Globus pallidus (tissue), 1 donor: Measurements from ENCODE around the gene PLBD2.
A peak's percentile ranks its signal among the peaks of the same experiment; 100 is the strongest.

Experiments
- DNase-seq: peaks from one replicate; pipeline ENCODE4 v3.0.0-alpha.2; 2015; ENCODE audit warnings: low spot score

Gene PLBD2

GRCh38 chr12:113416091-113416754, 57.8 kb downstream of the PLBD2 start:
- DNase-seq = no peak

DNA sequence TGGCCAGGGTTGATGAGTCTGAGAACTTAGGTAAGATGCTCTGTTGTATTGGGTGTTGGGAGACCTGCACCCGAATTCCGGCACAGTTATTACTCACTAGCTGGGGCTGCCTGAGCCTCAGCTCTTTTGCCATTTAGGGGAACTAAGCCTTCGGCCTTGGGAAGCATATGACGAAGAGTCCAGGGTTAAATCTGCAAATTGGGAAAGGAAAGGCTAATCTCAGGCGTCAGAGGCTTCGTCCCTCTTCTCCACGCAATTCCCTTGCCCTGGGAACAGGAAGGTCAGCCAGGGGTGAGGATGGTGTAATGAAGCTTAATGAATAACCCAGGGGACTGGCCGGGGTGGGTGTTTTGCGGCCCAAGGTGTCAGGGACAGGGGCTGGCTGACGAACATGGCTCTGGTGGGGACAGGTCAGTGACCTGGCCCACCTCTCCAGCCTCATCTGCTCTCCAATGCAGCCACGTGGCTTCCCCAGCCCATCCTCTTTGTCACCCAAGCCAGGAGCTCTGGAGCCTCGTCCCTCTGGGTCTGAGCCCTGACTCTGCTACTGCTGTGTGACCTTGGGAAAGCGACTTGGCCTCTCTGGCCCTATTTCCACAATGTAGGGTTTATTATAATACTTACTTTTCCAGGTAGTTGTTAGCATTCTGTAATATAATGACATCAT, 60.0 kb downstream of the PLBD2 start:
- no peak for DNase-seq

DNA sequence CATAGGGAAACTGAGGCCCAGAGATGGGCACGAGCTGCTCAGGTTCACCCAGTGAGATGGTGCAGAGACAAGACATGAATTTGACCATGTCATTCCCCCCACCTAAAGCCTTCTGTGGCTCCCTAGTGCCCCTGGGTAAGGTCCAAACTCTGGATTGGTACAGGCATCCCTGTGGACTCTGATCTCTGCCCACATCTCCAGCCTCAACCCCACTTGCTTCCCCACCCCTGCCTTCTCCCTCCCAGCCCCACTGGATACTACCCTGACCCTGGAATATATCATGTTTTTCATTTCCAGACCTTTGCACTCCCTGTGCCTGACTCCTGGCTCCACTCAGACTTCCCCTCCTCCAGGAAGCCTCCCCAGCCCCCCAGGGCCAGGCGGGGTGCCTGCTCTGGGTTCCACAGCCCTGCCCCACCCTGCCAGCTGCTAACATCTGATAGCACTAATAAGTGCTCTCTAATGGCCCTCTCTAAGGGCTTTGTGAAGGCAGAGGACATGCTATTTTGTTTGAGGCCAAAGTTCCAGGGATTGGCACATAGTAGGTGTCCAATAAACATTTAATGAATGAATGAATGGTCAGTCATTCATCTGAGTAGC, 62.7 kb downstream of the PLBD2 start:
- no peak for DNase-seq

GRCh38 chr12:113422030-113422885, 63.9 kb downstream of the PLBD2 start, which contains the start of gene SDSL:
TSS of gene SDSL (plus strand) at chr12:113422380. CDS start at chr12:113427983, 5,603 bp downstream.
- DNase-seq = peak; percentile 60

- DNase-seq = no peak
Measured at GRCh38 chr12:113422886-113423669, 64.7 kb downstream of the PLBD2 start.

- DNase-seq = no peak
Measured at GRCh38 chr12:113424456-113424855, 66.1 kb downstream of the PLBD2 start.

DNA sequence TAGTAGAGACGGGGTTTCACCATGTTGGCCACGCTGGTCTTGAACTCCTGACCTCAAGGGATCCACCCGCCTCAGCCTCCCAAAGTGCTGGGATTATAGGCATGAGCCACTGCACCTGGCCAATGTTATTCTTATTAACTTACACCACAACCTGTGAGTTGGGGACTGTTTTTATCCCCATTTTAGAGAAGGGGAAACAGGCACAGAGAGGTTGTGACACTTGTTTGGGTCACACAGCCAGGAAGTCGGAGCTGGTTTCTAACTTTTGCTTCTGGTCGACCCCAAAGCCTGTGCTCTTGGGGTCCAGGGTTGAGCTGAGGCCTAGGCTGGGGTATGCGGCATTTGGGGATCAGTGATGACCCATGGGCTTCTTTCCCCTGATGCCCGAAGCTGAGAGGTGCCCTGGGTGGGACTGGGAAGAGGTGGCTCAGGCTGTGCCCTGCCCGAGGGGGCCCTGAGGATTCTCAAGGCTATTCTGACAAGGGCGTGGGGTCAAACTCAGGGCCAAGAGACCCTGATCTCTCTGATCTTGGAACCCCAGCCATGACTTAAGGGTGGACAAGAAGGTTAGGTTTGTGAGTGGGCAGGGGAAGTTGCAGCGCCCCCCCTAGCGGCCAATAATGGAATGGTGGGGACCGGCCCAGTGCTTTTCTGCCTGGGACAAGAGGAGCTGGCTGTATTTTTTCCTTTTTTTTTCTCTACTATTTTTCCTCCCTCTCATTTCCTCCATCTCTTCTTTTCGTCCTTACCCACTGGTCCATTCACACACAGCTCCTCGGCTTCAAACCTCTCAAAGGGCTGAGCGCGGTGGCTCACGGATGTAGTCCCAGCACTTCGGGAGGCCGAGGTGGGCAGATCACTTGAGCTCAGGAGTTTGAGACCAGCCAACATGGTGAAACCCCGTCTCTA, 66.8 kb downstream of the PLBD2 start:
- DNase-seq = peak; percentile 43

GRCh38 chr12:113425960-113426453, 67.6 kb downstream of the PLBD2 start:
- no peak for DNase-seq

DNA sequence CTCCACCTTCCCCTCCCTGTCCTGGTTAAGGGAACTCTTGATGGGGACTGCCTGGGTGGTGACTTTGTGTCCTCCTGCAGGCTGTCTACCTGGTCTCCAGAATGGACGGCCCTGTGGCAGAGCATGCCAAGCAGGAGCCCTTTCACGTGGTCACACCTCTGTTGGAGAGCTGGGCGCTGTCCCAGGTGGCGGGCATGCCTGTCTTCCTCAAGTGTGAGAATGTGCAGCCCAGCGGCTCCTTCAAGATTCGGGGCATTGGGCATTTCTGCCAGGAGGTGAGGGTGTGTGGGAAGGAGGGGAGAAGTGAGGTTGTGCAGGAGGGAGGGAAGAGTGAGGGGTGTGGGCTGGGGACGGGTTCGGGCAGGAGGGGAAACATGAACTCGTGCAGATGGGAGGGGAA, 69.5 kb downstream of the PLBD2 start:
- DNase-seq = no peak

DNA sequence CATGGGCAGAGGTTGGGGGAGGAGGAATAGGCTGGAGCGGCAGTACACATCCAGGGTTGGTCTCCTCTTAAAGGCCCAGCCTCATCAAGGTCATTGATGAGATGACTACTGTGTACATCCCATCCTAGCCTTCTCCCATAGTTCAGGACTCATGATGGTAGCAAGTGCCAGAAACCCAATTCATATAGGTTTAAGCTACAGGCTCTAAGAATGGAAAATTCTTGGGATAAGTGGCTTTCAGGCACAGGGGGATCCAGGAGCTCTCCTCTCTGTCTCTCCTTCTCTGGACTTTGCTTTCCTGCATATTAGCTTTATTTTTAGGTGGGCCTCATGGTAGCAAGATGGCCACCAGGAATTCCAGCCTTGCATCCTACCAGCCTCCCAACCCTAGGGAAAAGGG, 70.1 kb downstream of the PLBD2 start:
- no peak for DNase-seq

- no peak for DNase-seq
Measured at GRCh38 chr12:113432986-113433385, 74.6 kb downstream of the PLBD2 start.

GRCh38 chr12:113435367-113435766, 77.0 kb downstream of the PLBD2 start:
- DNase-seq = no peak

DNA sequence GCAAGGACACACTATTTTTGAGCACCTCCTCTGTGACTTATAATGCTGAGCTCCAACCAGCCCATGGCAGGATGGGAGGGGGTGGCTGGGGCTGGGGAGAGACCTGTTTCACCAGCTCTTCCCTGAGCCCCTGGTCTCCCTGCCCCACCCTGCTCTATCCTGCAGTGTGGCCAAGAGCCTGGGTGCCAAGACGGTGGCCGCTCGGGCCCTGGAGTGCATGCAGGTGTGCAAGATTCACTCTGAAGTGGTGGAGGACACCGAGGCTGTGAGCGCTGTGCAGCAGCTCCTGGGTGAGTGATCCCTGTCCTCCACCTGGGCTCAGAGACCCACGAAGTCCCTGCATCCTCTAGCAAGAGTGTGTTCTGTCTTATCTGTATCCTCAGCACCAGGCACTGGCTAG, 78.2 kb downstream of the PLBD2 start:
- no peak for DNase-seq

DNA sequence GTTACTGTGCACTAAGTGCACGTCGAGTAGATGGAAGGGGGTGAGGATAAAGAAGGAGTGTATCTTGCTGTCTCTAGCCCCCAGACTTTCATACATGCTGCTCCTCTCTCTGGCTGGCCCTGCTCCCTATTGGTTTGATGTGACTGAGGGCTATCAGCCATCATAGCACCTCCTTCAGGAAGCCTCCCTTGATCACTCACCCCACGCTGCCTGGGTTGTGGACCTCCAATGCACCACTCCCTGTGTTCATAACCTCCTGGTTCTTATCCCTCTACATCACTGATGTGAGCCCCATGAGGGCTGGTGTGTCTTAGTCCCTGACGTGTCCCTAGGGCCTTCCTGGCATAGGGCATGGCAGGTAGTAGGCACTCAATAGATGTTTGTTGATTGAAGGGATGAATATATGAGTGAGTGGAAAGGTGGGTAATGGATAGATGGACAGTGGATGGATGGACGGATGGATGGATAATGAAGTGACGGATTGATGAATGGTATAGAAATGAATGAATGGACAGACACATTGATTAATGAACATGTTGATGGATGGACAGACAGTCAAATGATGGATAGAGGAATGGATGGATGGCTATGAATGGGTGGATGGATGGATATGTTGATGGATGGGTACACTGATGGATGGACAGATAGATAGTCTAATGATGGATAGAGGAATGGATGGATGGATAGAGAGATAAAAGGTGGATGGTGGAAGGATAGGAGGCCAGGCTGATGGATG, 78.8 kb downstream of the PLBD2 start:
- DNase-seq = no peak

GRCh38 chr12:113437729-113438100, 79.3 kb downstream of the PLBD2 start:
- DNase-seq = no peak

DNA sequence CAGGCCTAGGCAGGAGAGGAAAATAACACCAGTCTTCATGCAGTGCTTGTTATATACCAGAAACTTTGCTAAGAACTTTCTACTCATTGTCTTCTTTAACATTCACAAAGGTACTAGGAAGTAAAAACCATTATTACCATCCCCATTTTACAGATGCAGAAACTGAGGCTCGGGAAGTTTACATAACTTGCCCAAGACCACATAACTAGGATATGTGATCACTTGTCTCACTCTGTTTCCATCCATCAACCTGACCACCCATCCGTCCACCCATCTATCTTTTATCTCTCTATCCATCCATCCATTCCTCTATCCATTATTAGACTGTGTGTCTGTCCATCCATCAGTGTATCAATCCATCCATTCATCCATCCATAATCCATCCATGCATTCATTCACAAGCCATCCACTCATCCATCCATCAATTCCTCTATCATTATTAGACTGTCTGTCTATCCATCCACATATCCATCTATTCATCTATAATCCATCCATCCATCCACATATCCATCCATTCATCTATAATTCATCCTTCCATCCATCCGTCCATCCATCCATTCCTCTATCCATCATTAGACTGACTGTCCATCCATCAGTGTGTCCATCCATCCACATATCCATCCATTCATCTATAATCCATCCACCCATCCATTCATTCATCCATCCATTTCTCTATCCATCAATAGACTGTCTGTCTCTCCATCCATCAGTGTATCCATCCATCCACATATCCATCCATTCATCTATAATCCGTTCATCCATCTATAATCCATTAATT, 80.3 kb downstream of the PLBD2 start:
- DNase-seq = no peak

DNA sequence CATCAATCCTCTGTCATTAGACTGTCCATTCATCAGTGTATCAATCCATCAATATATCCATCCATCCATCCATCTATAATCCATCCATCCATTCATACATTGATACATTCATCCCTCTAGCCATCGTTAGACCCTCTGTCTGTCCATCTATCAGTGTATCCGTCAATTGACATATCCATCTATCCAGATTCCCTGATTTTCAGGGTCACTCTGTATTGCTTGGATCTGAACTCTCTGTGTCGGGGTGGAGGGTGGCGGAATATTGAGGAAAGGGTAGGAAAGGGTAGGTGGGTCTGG, 80.9 kb downstream of the PLBD2 start:
- no peak for DNase-seq

- DNase-seq = peak; percentile 15
Measured at GRCh38 chr12:113439606-113440030, 81.2 kb downstream of the PLBD2 start.

GRCh38 chr12:113440336-113440735, 81.9 kb downstream of the PLBD2 start:
- DNase-seq = no peak
